OCI-LY7 (cell line): ENCODE data around the gene RBM25.

ENCODE experiments used
- EZH2phosphoT487 ChIP-seq: fragments of 200-600 bp; sonication (generic); IDR thresholded peaks from 2 replicates; pipeline ENCODE4 v1.6.1; 2018; ENCODE audit warnings: low read depth, borderline replicate concordance, mild to moderate bottlenecking, mixed run types, antibody characterized with exemption, low read length, moderate library complexity, mixed read lengths
- TF ChIP-seq, protein P1 (sequence below): fragments of 200-600 bp; sonication (generic); conservative IDR thresholded peaks from 2 replicates; pipeline ENCODE4 v1.5.1; 2014; ENCODE audit warnings: mild to moderate bottlenecking, antibody characterized with exemption, low read length, moderate library complexity, mixed read lengths

GRCh38 chr14:73166399-73166798 lies 108.1 kb downstream of the RBM25 start:
- TF ChIP-seq, protein P1, sequence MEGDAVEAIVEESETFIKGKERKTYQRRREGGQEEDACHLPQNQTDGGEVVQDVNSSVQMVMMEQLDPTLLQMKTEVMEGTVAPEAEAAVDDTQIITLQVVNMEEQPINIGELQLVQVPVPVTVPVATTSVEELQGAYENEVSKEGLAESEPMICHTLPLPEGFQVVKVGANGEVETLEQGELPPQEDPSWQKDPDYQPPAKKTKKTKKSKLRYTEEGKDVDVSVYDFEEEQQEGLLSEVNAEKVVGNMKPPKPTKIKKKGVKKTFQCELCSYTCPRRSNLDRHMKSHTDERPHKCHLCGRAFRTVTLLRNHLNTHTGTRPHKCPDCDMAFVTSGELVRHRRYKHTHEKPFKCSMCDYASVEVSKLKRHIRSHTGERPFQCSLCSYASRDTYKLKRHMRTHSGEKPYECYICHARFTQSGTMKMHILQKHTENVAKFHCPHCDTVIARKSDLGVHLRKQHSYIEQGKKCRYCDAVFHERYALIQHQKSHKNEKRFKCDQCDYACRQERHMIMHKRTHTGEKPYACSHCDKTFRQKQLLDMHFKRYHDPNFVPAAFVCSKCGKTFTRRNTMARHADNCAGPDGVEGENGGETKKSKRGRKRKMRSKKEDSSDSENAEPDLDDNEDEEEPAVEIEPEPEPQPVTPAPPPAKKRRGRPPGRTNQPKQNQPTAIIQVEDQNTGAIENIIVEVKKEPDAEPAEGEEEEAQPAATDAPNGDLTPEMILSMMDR: no peak
- no peak for TF ChIP-seq EZH2phosphoT487
